NCI-H1417 (cell line): Measurements from ENCODE around the gene HBEGF.
A peak's percentile ranks its signal among the peaks of the same experiment; 100 is the strongest.

ENCODE experiments used
- DNase-seq, 3 experiments: peaks; one replicate each; lab custom pipeline; 2025; lab: John Stamatoyannopoulos, UW

Gene HBEGF

GRCh38 chr5:140346348-140347221, at the start of gene HBEGF:
Gene HBEGF (minus strand): TSS chr5:140346603. CDS start chr5:140346328, 275 bp downstream.
- peak; percentile 41 to 71 (median 65) for DNase-seq

- no peak for DNase-seq
These were observed 47.3 kb upstream of the HBEGF start for GRCh38 chr5:140393738-140394137.

GRCh38 chr5:140391732-140392131, 45.3 kb upstream of the HBEGF start:
- DNase-seq, result peak in 1 of 3 experiments; percentile 24

- DNase-seq, result no peak
These were observed 44.9 kb upstream of the HBEGF start for GRCh38 chr5:140391312-140391711.

GRCh38 chr5:140388052-140388451, 41.6 kb upstream of the HBEGF start:
- no peak for DNase-seq

- no peak for DNase-seq
These were observed 36.9 kb upstream of the HBEGF start for GRCh38 chr5:140383300-140383699.

- DNase-seq, result no peak
These were observed 36.5 kb upstream of the HBEGF start for GRCh38 chr5:140382866-140383265.

- DNase-seq, result no peak
These were observed 35.6 kb upstream of the HBEGF start for GRCh38 chr5:140381972-140382371.

GRCh38 chr5:140381351-140381750, 34.9 kb upstream of the HBEGF start:
- DNase-seq, result no peak

- DNase-seq, result peak; percentile 39 to 70 (median 63)
These were observed 26.6 kb upstream of the HBEGF start for GRCh38 chr5:140372971-140373487.

- no peak for DNase-seq
These were observed 25.2 kb upstream of the HBEGF start for GRCh38 chr5:140371356-140372151.

- no peak for DNase-seq
These were observed 21.0 kb upstream of the HBEGF start for GRCh38 chr5:140367256-140368013.

GRCh38 chr5:140366589-140367255, 20.3 kb upstream of the HBEGF start:
- no peak for DNase-seq

- no peak for DNase-seq
These were observed 19.5 kb upstream of the HBEGF start for GRCh38 chr5:140365941-140366340.

GRCh38 chr5:140365282-140365681, 18.9 kb upstream of the HBEGF start:
- DNase-seq, result no peak

GRCh38 chr5:140364472-140364765, 18.0 kb upstream of the HBEGF start:
- no peak for DNase-seq

- DNase-seq, result no peak
These were observed 17.4 kb upstream of the HBEGF start for GRCh38 chr5:140363631-140364471.

GRCh38 chr5:140362875-140363630, 16.6 kb upstream of the HBEGF start:
- peak in 2 of 3 experiments; percentile 10 to 60 for DNase-seq

- no peak for DNase-seq
These were observed 15.9 kb upstream of the HBEGF start for GRCh38 chr5:140362311-140362710.

GRCh38 chr5:140361901-140362300, 15.5 kb upstream of the HBEGF start:
- DNase-seq, result no peak
